Measurements from ENCODE around the gene FZD10.

FZD10 gene, protein sequence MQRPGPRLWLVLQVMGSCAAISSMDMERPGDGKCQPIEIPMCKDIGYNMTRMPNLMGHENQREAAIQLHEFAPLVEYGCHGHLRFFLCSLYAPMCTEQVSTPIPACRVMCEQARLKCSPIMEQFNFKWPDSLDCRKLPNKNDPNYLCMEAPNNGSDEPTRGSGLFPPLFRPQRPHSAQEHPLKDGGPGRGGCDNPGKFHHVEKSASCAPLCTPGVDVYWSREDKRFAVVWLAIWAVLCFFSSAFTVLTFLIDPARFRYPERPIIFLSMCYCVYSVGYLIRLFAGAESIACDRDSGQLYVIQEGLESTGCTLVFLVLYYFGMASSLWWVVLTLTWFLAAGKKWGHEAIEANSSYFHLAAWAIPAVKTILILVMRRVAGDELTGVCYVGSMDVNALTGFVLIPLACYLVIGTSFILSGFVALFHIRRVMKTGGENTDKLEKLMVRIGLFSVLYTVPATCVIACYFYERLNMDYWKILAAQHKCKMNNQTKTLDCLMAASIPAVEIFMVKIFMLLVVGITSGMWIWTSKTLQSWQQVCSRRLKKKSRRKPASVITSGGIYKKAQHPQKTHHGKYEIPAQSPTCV

DNA sequence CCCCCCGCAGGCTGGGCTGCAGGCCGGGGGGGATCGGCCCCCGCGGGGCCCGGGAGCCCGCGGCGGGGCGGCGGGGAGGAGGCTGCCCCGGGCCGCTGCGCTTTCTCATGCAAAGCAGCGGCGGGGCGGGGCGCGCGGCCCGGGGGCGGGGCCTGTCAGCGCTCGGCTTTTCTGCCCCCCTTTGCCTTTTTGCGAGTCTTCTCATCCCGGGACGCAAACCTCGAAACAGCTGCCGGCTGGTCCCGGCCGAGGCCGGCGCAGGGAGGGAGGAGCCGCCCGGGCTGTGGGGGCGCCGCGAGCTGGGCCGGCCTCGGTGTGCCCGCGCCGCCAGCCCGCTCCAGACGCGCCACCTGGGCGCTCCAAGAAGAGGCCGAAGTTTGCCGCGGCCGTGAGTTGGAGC lies at the start of gene FZD10:
FZD10 (plus strand) TSS at position 198 of the 400 bp plus-strand sequence. CDS start 479 bp downstream, outside the sequence.
- no peak for DNase-seq (ENCODE audit: low read depth)

- DNase-seq (ENCODE audit: low read depth): no peak
Observed at GRCh38 chr12:130114952-130115351, 47.3 kb upstream of the FZD10 start.

DNA sequence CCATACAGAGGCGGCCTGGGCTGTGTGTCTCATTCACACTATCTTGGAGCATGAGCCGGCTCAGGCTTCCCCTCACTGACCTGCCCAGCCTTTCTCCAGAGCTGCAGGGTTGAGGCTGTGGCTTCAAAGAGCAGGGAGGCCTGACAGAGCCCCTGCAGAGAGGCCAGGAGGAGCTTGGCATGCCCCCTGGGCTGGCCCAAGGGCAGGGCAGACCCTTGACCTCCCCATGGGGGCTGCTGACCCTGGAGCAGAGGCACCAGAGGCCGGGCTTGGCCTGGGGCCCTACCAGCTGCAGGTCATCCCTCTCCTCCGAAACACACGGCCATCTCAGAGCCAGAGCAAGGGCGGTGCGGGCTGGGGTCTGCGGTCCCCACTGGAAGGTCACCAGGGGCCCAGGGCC lies 46.6 kb upstream of the FZD10 start:
- DNase-seq (ENCODE audit: low read depth): no peak

DNA sequence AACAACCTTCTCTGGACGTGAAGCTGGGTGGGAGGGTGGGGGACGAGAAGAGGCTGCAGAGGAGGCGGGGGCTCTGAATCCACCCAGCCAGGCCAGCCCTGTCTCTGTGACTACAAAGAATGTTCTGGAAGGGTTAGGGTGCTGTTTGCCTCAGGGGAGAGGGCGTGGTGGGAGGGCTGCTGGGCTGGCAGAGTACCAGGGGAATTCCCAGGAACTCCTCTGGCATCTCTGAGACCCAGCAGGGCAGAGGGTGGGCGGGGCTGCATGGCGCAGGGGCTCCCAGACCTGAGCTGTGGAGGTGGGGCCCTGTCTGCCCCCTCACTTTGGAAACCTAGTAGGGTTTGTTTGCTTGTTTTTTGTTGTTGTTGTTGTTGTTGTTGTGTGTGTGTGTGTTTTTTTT lies 45.5 kb upstream of the FZD10 start:
- no peak for DNase-seq (ENCODE audit: low read depth)

GRCh38 chr12:130117233-130117632 lies 45.0 kb upstream of the FZD10 start:
- no peak for DNase-seq (ENCODE audit: low read depth)

- DNase-seq (ENCODE audit: low read depth): no peak
Observed at GRCh38 chr12:130117701-130118100, 44.6 kb upstream of the FZD10 start.

- no peak for DNase-seq (ENCODE audit: low read depth)
Observed at GRCh38 chr12:130118181-130118580, 44.1 kb upstream of the FZD10 start.

GRCh38 chr12:130119241-130119861 lies 42.9 kb upstream of the FZD10 start:
- DNase-seq (ENCODE audit: low read depth): no peak

GRCh38 chr12:130120012-130120805 lies 42.1 kb upstream of the FZD10 start:
- no peak for DNase-seq (ENCODE audit: low read depth)

DNA sequence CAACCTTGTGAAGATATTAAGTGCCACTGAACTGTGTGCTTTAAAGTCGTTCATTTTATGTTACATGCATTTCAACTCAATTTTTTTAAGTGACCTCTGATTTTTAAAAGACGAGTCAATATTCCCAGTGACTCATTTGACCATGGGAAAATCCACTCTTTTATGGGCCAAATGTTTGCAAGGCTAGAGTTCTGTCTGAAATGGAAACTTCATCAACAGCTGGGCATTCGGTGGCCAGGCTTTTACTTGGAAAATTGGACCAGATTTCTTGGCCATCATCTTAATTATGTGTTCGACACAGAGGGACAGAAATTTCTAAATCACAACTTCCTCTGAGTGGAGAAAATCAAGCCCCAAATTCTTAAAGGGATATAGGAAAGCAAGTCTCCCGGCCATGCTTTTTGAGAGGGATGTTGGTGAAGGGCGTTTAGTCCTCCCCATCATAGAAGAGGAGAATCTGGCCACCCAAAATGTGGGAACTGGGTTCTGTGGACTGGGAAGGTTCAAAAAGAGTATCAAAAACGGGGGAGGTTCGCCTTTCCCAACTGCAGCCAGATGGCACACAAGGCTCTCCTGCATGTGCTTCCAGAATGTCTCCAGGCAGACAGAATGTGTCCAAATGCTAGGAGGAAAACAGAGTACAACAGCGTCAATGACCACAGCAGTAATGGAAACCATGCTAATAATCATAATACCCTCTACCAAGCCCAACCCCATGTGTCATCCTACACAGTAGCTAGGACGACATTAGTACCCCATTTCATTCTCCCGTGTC lies 40.9 kb upstream of the FZD10 start:
- DNase-seq (ENCODE audit: low read depth): no peak

DNA sequence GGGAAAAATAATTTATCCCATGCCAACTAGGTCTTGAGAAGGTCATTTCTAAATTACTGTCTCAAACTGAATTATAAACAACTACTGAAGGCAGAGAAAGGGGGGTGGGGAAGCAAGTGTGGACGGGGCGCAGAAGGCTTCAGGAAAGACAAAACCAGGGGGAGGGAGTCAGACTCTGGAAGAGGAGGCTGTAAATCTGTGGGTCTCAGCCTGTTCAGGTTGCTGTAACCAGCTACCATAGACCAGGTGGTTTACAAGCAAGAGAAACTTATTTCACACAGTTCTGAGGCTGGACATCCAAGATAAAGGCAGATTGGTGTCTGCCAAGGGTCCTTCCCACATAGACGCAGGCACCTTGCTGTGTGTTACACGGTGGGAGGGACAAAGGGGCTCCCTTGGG lies 39.9 kb upstream of the FZD10 start:
- no peak for DNase-seq (ENCODE audit: low read depth)

- DNase-seq (ENCODE audit: low read depth): no peak
Observed at GRCh38 chr12:130124106-130124505, 38.2 kb upstream of the FZD10 start.

DNA sequence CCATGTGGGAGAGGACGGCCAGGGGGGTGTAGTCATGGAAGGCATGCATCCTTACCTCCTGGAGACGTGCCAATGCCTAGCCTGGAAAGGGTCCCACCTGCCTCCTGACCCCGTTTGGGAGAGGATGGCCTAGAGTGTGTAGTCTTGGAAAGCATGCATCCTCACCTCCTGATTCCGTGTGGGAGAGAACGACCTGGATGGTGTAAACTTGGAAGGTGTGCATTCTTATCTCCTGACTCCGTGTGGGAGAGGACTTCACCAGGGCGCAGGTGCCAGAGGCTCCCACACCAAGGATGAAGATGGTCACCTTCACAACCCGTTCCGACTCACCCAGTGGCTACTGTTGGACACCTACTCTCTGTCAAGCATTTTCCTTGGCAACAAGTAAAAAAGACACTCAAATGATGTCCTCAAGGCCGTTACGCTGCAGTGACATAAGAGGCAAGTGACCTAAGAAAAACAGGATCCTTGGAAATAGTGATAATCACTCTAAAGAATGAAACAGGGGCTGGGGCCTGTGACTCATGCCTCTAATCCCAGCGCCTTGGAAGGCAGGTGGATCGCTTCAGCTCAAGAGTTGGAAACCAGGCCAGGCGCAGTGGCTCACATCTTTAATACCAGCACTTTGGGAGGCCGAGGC lies 37.5 kb upstream of the FZD10 start:
- no peak for DNase-seq (ENCODE audit: low read depth)

DNA sequence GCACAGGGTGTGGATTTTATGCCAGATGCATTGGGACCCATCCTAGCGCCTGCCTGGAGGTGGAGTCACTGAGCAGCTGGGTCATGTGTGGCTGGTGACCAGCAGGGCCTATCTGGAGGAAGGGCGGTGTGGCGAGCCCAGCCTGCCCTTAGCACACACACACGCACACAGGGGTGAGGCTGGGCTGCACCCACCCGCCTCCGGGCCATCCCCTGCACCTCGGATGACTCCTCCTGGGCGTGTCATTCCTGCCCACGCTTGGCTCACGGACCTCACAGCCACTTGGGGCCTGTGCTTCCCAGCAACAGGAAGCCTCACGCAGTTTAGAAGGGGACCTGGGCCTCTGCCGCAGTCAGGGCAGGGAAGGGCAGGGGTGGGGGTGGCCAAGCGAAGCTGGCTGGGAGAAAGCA lies 36.2 kb upstream of the FZD10 start:
- DNase-seq (ENCODE audit: low read depth): no peak

DNA sequence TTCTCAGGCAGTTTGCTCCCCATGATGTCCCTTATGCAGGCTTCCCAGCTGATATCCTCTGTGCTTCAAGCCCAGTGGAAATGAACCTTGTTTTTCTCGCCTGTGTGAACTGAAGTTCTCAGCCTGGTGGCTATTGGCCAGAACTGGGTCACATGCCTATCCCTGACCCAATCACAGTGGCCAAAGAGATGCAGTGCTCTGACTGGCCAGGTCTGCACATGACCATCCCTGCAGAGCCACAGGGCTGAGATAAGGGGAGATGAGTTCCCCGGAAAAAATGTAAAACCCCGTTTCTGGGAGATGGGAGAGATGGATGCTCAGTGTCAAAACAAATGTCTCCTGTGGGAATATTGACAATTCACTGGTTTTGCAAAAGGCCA lies 34.7 kb upstream of the FZD10 start:
- DNase-seq (ENCODE audit: low read depth): no peak

DNA sequence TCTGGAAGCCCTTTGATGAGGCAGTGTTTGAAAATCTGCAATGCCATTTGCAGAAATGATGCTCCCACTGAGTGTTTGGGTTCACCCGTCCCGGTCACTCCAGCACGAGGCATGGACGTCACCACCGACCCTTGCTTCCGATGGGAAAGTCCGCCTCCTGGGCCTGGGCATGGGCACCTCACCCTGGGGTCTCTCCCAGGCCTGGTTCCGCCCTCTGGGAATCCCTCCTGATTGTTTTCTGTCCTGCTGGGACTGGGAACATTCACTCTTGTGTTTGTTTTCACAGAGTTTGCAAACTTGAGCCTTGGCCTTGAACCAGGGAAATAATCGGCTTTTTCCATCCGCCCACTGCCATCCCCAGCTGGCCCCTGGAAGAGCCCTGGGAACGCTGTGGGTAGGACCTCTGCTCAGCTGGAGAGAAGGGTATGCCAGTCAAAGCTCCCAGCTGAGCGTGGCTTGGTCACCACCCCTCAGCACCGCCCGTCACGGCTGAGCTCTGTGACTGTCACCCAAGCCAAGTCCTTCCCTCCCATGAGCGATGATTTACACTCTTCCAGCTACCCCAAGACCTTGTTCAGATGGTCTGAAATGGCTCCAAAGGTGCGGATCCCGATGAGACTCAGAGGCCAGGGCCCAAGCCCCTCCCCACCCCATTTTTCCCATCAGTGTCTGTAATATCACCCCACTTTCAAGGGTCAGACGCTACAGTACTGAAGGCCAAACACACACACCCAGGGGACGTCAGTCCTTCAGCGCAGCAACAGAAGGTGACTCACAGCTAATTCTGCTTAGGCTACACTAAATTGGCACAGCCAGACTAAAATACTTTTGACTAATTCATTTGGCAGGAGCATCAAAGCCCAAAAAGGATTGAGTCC lies 34.1 kb upstream of the FZD10 start:
- no peak for DNase-seq (ENCODE audit: low read depth)

GRCh38 chr12:130128790-130129735 lies 33.2 kb upstream of the FZD10 start:
- DNase-seq (ENCODE audit: low read depth): no peak

- DNase-seq (ENCODE audit: low read depth): no peak
Observed at GRCh38 chr12:130130346-130130745, 31.9 kb upstream of the FZD10 start.

- no peak for DNase-seq (ENCODE audit: low read depth)
Observed at GRCh38 chr12:130131025-130131424, 31.2 kb upstream of the FZD10 start.
